GM20000 (cell line): ENCODE results near the gene MAP1A.

Source experiments
- DNase-seq: peaks from one replicate; pipeline ENCODE4 v3.0.0; 2012; ENCODE audit warnings: low spot score
- TF ChIP-seq, protein P1 (sequence below): IDR thresholded peaks from 2 replicates; pipeline ENCODE4 v1.5.1; 2012; ENCODE audit warnings: mild to moderate bottlenecking, control low read depth; ENCODE audit errors: extremely low read depth, missing control alignments

Gene MAP1A

DNA sequence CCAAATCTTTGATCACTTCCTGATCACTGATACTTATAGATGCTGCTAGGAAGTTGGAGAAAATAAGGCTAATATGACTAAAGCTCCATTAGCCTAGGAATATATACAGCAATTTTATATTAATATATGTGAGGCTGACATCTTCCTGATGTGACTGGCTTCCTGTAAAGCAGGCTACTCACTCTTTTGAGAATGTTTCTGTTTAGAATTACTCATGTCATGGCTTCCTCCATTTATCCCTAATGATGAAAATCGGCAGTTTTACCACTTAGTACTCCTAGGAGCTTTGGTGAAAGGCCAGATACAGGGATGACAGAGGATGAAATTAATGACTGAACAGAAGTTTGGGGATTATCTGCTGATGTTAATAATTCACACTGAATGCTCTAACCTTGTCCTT, 3.9 kb upstream of the MAP1A start:
- DNase-seq, result no peak
- TF ChIP-seq, protein P1, sequence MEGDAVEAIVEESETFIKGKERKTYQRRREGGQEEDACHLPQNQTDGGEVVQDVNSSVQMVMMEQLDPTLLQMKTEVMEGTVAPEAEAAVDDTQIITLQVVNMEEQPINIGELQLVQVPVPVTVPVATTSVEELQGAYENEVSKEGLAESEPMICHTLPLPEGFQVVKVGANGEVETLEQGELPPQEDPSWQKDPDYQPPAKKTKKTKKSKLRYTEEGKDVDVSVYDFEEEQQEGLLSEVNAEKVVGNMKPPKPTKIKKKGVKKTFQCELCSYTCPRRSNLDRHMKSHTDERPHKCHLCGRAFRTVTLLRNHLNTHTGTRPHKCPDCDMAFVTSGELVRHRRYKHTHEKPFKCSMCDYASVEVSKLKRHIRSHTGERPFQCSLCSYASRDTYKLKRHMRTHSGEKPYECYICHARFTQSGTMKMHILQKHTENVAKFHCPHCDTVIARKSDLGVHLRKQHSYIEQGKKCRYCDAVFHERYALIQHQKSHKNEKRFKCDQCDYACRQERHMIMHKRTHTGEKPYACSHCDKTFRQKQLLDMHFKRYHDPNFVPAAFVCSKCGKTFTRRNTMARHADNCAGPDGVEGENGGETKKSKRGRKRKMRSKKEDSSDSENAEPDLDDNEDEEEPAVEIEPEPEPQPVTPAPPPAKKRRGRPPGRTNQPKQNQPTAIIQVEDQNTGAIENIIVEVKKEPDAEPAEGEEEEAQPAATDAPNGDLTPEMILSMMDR, result no peak

DNA sequence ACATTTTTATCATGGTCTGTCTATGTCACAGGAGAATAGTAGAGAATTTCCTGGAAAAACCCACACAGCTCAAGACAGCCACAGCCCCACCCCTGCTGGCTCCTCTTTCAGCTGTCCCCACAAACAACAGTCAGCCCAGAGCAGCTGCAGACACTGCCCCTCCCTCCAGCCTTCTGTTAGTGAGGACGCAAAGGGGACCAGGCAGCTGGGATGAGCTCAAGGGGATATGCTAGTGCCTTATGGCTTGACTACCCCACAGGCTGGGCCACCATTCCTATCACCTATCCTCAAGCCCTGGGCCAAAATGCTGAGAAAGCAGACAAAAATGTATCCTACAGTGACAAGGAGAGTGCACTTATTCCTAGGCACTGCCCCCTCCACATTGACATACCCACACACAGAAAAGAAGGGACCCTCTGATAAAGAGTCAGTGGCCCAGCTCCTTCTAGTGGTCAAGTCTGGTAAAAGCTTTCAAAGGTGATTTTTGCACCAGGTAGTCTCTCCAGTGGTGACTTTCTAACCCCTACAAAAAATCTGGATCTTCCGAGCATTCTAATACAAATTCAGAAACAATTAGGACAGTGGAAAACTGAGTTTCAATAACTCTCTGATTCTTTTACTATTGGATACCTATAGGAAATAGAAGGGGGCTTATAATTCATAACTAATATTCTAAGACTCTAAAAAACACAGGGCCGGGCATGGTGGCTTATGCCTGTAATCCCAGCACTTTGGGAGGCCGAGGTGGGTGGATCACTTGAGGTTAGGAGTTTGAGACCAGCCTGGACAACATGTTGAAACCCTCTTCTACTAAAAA, 3.0 kb upstream of the MAP1A start:
- DNase-seq, result no peak
- TF ChIP-seq, protein P1, result peak; percentile 49

GRCh38 chr15:43515741-43516140, 1.7 kb upstream of the MAP1A start:
- TF ChIP-seq, protein P1, result no peak
- no peak for DNase-seq

DNA sequence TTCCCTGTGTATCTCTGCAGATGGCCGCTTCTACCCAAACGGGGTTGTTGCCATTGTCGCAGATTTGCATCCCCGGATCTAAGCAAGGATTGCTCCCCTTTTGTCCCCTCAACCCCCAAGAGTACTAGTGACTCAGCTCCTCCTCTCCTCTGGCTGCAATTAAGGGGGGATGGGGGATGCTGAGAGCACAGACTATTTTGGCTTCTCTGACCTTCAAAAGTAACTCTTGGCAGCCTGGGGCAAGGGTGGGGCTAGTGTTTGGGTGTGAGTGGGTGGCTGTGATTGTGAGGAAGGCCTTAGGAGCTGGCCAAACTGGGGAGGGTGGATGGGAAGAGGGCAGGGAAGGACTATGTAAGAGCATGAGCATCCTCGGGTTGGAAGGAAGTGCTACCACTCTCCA, 1.2 kb upstream of the MAP1A start:
- no peak for DNase-seq
- TF ChIP-seq, protein P1, result no peak

GRCh38 chr15:43516801-43517353, 531 bp upstream of the MAP1A start:
- DNase-seq, result no peak
- TF ChIP-seq, protein P1, result no peak

GRCh38 chr15:43518197-43518761, 871 bp downstream of the MAP1A start:
- TF ChIP-seq, protein P1, result no peak
- no peak for DNase-seq

DNA sequence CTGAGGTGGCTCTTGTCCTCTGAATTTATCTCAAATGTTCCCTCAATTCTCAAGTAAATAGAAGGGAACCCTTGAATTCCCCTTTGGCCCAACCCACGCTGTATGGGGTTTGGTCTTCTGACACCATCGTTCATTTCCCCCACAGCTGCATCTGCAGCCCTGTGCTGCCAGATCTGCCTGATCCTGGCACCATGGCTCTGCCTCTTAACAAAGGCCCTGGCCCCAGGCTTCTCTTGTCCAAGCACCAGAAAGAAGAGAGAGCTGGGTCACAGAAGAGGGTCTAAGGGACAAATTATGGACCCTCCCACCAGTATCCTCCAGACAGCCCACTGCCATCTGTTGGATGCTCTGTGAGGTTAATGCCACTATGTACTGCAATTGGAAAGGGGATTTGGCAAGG, 1.8 kb downstream of the MAP1A start:
- DNase-seq, result no peak
- TF ChIP-seq, protein P1, result no peak
